GDM1 (cell line): ENCODE data around the gene VPS13D.
"Not testable (repeated sequence)": the region's sequence is repeated elsewhere in the genome, so short reads cannot be mapped to it uniquely, and the experiment has no call there.

Experiments used
- DNase-seq: peaks from one replicate; lab custom pipeline; 2025; lab: John Stamatoyannopoulos, UW

The VPS13D gene

GRCh38 chr1:12370333-12370975, 140.6 kb downstream of the VPS13D start:
- no peak for DNase-seq

- DNase-seq: no peak
Observed at GRCh38 chr1:12371053-12371452, 141.2 kb downstream of the VPS13D start.

DNA sequence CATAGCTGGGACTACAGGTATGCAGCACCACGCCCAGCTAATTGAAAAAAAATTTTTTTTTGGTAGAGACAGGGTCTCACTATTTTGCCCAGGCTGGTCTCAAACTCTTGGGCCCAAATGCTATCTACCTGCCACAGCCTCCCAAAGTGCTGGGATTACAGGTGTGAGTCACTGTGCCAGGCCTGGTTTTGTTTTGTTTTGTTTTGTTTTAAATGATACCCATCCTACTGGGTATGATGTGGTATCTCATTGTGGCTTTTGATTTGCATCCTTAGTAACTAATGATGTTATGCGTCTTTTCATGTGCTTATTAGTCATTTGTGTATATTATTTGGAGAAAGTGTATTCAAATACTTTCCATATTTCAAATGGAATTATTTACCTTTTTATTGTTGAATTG, 142.3 kb downstream of the VPS13D start:
- no peak for DNase-seq

GRCh38 chr1:12372761-12373160, 142.9 kb downstream of the VPS13D start:
- no peak for DNase-seq

GRCh38 chr1:12375133-12375829, 145.5 kb downstream of the VPS13D start:
- DNase-seq: no peak

- no peak for DNase-seq
Observed at GRCh38 chr1:12376236-12377045, 146.6 kb downstream of the VPS13D start.

- DNase-seq: no peak
Observed at GRCh38 chr1:12380326-12381249, 150.8 kb downstream of the VPS13D start.

DNA sequence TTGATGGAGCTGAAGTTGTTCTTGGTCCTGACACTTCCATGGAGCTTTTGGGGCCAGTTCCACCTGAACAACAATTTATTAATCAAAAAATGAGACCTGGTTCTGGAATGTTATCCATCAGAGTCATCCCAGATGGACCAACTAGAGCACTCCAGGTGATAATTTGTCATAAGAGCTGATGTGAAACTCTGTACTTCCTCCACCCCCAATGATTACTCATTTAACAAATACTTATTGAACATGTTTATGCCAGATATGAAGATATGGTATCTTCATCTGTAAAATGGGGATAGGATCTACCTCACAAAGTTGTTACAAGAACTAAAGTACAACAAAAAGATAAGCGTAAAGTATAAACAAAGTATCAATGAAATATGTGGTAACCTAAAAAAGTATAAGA, 153.2 kb downstream of the VPS13D start:
- DNase-seq: no peak

DNA sequence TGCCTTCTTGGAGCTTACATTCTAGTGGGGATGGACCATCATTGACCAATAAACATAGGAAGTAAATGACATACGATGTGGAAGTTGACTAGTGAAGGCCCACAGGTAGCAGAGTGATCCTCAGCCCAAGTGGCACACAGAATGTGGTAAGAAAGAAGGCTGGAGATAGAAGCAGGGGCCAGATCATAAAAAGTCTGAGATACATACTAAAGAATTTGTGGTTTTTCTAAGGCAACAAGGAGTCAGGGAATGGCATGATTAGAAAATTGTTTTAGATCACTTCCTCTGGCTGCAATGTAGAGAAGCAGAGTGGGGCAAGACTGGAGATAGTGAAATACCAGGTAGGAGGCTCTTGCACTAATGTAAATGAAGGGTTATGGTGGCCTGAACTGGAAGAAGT, 154.0 kb downstream of the VPS13D start:
- DNase-seq: no peak

DNA sequence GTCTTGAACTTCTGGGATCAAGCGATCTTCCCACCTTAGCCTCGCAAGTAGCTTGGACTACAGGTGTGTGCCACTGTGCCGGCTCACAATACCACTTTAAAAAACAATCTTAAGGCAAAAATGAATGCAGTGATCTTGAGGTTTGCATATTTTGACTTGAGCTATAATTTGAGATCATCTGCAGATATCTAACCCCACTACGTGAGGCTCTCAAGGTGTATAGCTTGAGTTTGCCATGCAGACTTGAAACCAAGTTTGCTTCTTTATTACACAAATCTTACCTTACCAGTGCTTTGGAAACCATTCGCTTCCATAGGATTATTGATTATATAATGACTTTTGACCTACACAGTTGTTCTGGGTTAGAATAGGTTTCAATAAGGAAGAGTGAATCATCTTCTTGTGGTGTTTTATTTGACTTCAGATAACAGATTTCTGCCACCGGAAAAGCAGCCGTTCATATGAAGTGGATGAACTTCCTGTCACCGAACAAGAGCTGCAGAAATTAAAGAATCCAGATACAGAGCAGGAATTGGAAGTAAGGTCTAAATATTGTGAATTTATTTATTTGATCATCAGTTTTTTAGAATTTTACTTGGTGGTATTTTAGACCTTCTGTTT, 155.1 kb downstream of the VPS13D start:
- DNase-seq: no peak

DNA sequence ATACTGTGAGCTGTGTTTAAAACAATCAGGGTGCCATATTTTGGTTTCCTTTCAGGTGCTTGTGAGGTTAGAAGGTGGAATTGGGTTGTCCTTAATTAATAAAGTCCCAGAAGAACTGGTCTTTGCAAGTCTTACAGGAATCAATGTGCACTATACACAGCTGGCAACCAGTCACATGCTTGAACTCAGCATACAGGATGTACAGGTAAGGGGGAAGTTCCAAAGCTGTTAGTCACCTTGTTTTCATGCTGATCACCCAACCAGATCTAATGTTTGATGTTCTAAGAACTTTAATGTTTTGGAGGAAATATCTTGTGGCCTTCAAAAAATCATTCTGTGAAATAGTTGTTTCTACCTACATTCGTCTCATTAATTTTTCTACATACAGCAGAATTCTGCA, 156.3 kb downstream of the VPS13D start:
- no peak for DNase-seq

GRCh38 chr1:12387641-12388040, 157.8 kb downstream of the VPS13D start:
- no peak for DNase-seq

- DNase-seq: not testable (repeated sequence)
Observed at GRCh38 chr1:12390296-12390695, 160.5 kb downstream of the VPS13D start.

DNA sequence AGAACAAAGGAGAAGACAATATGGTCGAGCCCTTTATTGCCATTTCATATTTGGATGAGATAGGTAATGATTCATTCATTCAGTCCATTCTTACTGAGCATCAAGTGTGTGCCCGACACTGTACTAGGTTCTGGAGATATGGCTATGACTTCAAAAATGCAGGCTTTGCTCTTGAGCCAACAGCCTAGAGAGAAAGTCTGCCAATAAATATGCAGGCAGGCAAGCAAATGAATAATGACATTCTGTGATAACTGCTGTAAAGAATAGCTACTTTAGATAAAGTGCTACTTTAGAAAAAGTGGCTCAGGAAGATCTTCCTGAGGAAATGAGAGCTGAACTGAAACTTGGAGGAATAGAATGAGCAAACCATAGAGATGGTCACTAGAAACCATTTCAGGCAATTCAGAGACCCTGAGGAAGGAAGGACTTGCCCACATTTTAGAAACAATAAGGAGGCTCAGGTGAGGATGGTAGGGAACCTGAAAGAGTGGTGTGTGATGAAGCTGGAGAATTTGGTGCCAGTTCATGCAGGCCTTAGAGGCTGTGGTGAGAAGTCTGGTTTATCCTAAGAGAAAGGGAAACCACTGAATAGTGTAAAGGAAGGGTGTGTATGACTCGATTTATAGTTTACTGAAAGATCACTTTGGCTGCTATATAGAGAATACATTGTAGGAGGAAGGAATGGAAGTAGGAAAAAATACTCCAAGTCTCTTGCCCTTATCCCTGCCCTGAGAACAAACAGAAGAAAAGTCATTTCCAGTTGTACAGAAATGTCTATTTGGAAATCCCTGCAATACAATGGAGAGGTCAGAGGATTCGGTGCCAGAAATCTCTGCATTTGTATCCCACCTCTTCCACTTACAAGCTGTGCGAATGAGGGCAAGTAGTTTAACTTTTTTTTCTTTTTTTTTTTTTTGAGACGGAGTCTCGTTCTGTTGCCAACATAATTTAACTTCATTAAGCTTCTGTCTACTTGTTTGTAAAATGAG, 167.9 kb downstream of the VPS13D start:
- DNase-seq: no peak

DNA sequence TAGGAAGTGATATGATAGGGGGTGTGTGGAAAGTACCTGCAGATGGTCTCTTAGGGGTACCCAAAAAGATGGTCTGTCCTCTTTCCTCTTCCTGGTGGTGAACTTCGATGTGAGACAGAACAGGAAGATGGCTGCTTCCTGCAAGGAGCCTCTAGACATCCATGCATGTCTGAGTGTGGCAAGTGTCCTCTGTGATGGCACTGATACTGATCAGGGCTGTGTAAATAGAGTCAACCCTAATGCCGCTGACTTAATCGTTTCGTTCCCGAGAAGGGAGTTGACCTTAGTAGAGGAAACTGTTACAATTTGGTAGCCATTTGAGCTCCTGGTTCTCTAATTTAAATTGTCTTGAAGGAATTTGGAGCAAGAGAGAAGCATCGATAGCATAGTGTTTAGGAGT, 168.6 kb downstream of the VPS13D start:
- no peak for DNase-seq

DNA sequence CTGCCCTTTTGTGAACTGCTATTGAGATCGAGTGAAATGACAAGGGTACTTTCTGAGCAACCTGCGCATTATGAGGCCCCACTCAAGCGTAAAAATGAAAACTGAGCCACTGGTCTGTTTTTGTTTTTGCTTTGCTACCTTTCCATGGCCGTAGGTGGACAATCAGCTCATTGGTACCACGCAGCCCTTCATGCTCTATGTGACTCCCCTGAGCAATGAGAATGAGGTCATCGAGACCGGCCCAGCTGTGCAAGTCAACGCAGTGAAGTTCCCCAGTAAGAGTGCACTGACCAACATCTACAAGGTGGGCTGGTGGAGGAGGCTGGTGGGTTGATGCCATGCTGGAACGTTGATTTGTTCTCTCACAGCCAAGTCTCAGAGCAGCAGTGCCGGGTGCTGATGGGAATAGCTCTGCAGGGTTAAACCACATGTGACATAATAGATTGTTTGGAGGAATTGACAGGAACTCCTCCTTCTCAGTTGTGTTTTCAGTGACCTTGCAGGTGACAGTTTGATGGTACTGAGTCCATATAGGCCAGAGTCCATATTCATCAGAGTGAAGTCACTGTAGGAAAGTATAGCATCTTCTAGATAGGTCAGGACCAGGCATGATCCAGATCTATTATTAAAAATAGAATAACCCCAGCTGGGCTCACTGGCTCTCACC, 170.3 kb downstream of the VPS13D start:
- no peak for DNase-seq

- DNase-seq: no peak
Observed at GRCh38 chr1:12402159-12402673, 172.4 kb downstream of the VPS13D start.

DNA sequence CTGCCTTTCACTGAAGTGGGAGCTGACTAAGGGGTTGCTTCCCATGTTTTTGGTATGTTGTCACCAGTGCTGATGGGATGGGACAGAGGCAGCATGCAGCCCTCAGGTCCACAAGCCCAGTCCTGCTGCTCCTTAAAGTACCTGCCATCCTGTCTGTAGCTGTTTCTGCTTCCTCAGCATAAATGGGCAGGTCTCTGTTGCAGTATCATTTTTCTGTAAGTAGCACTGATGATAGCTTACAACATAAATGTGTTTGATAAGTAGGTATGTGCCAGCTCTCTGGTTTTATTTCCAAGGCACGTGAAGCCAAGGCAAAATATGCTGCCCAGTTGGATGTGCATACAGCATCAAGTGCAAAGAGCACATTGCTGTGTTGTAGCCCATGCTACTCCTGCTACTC, 173.0 kb downstream of the VPS13D start:
- DNase-seq: no peak

DNA sequence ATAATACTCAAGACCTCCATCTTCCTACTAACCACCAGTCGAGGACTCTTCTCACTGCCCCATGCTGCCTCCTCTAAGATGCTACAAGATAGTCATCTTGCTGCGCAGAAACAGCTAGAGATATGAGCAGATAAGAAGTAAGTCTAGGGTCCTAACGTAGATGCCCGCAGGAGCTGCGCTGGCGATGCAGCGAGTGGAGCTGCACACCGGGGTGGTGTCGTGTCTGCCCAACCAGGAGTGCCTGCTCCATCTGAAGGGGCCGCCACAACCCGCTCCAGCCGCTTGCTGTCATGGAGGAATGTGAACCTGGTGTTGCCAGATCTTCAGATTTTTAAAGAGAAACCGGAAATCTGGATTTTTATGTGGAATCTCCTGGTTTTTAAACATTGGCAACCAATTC, 175.1 kb downstream of the VPS13D start:
- DNase-seq: no peak
